OCI-LY1 (cell line): Measurements from ENCODE around the gene RAB11B.

Experiments
- H2AFZ ChIP-seq: fragments of 200-600 bp; sonication (generic), shearing (Covaris generic); 2 replicates; pipeline ENCODE4 v1.6.0; 2014; ENCODE audit warnings: antibody characterized with exemption, mild to moderate bottlenecking, low read length
- H3F3A ChIP-seq: fragments of 200-600 bp; sonication (generic), shearing (Covaris generic); 2 replicates; pipeline ENCODE4 v1.6.0; 2014; ENCODE audit warnings: mild to moderate bottlenecking, antibody characterized with exemption, low read length, moderate library complexity; ENCODE audit not compliant: insufficient read depth
- H3K27ac ChIP-seq: fragments of 200-600 bp; sonication (generic); 2 replicates; pipeline ENCODE4 v1.5.1; 2014; ENCODE audit warnings: low read length, mixed run types, mild to moderate bottlenecking, low read depth; ENCODE audit not compliant: poor library complexity, severe bottlenecking
- H3K27me3 ChIP-seq: fragments of 200-600 bp; sonication (generic); 2 replicates; pipeline ENCODE4 v1.6.0; 2014; ENCODE audit warnings: antibody characterized with exemption, mild to moderate bottlenecking, low read length, moderate library complexity; ENCODE audit not compliant: insufficient read depth
- H3K36me3 ChIP-seq: fragments of 200-600 bp; sonication (generic); 2 replicates; pipeline ENCODE4 v1.6.1; 2014; ENCODE audit warnings: mild to moderate bottlenecking, antibody characterized with exemption, low read length, moderate library complexity, mixed read lengths; ENCODE audit not compliant: insufficient read depth
- H3K4me1 ChIP-seq: fragments of 200-600 bp; sonication (generic); 2 replicates; pipeline ENCODE4 v1.5.1; 2014; ENCODE audit warnings: mild to moderate bottlenecking, low read length, moderate library complexity; ENCODE audit not compliant: insufficient read depth, severe bottlenecking
- H3K4me2 ChIP-seq: fragments of 200-600 bp; sonication (generic), shearing (Covaris generic); 2 replicates; pipeline ENCODE4 v1.6.1; 2014; ENCODE audit warnings: low read length
- H3K4me3 ChIP-seq: fragments of 200-600 bp; sonication (generic); 2 replicates; pipeline ENCODE4 v1.5.1; 2014; ENCODE audit warnings: low read length, low read depth, mild to moderate bottlenecking, mixed read lengths; ENCODE audit not compliant: poor library complexity, severe bottlenecking
- H3K79me2 ChIP-seq: fragments of 200-600 bp; shearing (Covaris generic); 2 replicates; pipeline ENCODE4 v1.6.1; 2016; ENCODE audit warnings: mixed run types, low read length, mixed read lengths; ENCODE audit not compliant: insufficient read depth
- H3K9ac ChIP-seq: fragments of 200-600 bp; sonication (generic), shearing (Covaris generic); 2 replicates; pipeline ENCODE4 v1.6.1; 2014; ENCODE audit warnings: mild to moderate bottlenecking, low read length, mixed read lengths
- H3K9me2 ChIP-seq: fragments of 200-600 bp; sonication (generic), shearing (Covaris generic); 2 replicates; pipeline ENCODE4 v1.6.1; 2014; ENCODE audit warnings: low read depth, mild to moderate bottlenecking, low read length, mixed read lengths
- H3K9me3 ChIP-seq: fragments of 200-600 bp; shearing (Covaris generic); 2 replicates; pipeline ENCODE4 v1.6.1; 2014; ENCODE audit warnings: low read length, mixed read lengths
- H4K20me1 ChIP-seq: fragments of 200-600 bp; sonication (generic), shearing (Covaris generic); 2 replicates; pipeline ENCODE4 v1.6.0; 2016; ENCODE audit warnings: mild to moderate bottlenecking, low read length; ENCODE audit not compliant: insufficient read depth
- CTCF ChIP-seq: fragments of 200-600 bp; sonication (generic), shearing (Covaris generic); IDR thresholded peaks from 2 replicates; pipeline ENCODE4 v1.5.1; 2017; ENCODE audit warnings: mild to moderate bottlenecking, antibody characterized with exemption, low read length, moderate library complexity, mixed read lengths
- EZH2 ChIP-seq: fragments of 200-600 bp; sonication (generic), shearing (Covaris generic); IDR thresholded peaks from 2 replicates; pipeline ENCODE4 v1.8.0; 2017; ENCODE audit warnings: borderline replicate concordance, mixed run types, mild to moderate bottlenecking, antibody characterized with exemption, low read length, moderate library complexity, mixed read lengths

RAB11B gene

GRCh38 chr19:8429826-8430225 lies 39.7 kb downstream of the RAB11B start:
- no peaks in the 10 kb centered on the region for H4K20me1 ChIP-seq
- no peak overlapping the region for H2AFZ ChIP-seq
- H3K27ac ChIP-seq: no peak overlapping the region
- TF ChIP-seq CTCF (no peak), EZH2 (no peak)
- H3K79me2 ChIP-seq: no peaks in the 10 kb centered on the region
- H3K4me1 ChIP-seq: no peaks in the 10 kb centered on the region
- no peaks in the 10 kb centered on the region for H3K9me3 ChIP-seq
- H3K27me3 ChIP-seq: no peaks in the 10 kb centered on the region
- no peaks in the 10 kb centered on the region for H3F3A ChIP-seq
- no peak overlapping the region for H3K9ac ChIP-seq
- no peaks in the 10 kb centered on the region for H3K9me2 ChIP-seq
- no peak overlapping the region for H3K4me2 ChIP-seq
- H3K36me3 ChIP-seq: no peaks in the 10 kb centered on the region
- H3K4me3 ChIP-seq: no peak overlapping the region

- no peaks in the 10 kb centered on the region for H3K4me1 ChIP-seq
- no peaks in the 10 kb centered on the region for H3K9me2 ChIP-seq
- H4K20me1 ChIP-seq: no peaks in the 10 kb centered on the region
- no peak overlapping the region for H3K27ac ChIP-seq
- H2AFZ ChIP-seq: no peak overlapping the region
- H3K27me3 ChIP-seq: no peaks in the 10 kb centered on the region
- no peak overlapping the region for H3K4me2 ChIP-seq
- H3K9ac ChIP-seq: no peak overlapping the region
- TF ChIP-seq CTCF (no peak), EZH2 (no peak)
- H3K4me3 ChIP-seq: no peak overlapping the region
- H3K9me3 ChIP-seq: no peaks in the 10 kb centered on the region
- H3F3A ChIP-seq: no peaks in the 10 kb centered on the region
- no peaks in the 10 kb centered on the region for H3K79me2 ChIP-seq
- H3K36me3 ChIP-seq: no peaks in the 10 kb centered on the region
Observed at GRCh38 chr19:8430650-8431049, 40.5 kb downstream of the RAB11B start.

- no peak overlapping the region for H3K9ac ChIP-seq
- no peaks in the 10 kb centered on the region for H3K9me3 ChIP-seq
- H3F3A ChIP-seq: no peaks in the 10 kb centered on the region
- TF ChIP-seq CTCF (no peak), EZH2 (no peak)
- no peaks in the 10 kb centered on the region for H3K4me1 ChIP-seq
- no peaks in the 10 kb centered on the region for H3K79me2 ChIP-seq
- no peak overlapping the region for H2AFZ ChIP-seq
- H4K20me1 ChIP-seq: no peaks in the 10 kb centered on the region
- H3K4me2 ChIP-seq: no peak overlapping the region
- H3K27ac ChIP-seq: no peak overlapping the region
- no peaks in the 10 kb centered on the region for H3K36me3 ChIP-seq
- no peaks in the 10 kb centered on the region for H3K9me2 ChIP-seq
- no peak overlapping the region for H3K4me3 ChIP-seq
- H3K27me3 ChIP-seq: no peaks in the 10 kb centered on the region
Observed at GRCh38 chr19:8438236-8438635, 48.1 kb downstream of the RAB11B start.
